H9 (cell line): ENCODE measurements around the gene TMEM59. TPM values are rescaled to one million over a fixed set of nuclear protein-coding genes. Genes with fewer than 3 reads are reported as not detected.

Experiments used
- DNase-seq: peaks from one replicate; pipeline ENCODE4 v3.0.0-alpha.2; 2017
- H2AFZ ChIP-seq: one replicate; pipeline ENCODE4 v1.6.1; 2013; ENCODE audit warnings: mild to moderate bottlenecking, low read length, control low read depth, moderate library complexity
- H2AK5ac ChIP-seq: 2 replicates; pipeline ENCODE4 v1.6.1; 2013; ENCODE audit warnings: low read length, control low read depth, mixed read lengths; ENCODE audit not compliant: insufficient read length
- H2BK120ac ChIP-seq: one replicate; pipeline ENCODE4 v1.6.1; 2013; ENCODE audit warnings: low read depth, mild to moderate bottlenecking, low read length, control low read depth, inconsistent platforms; ENCODE audit not compliant: poor library complexity, severe bottlenecking
- H2BK12ac ChIP-seq: 2 replicates; pipeline ENCODE4 v1.6.1; 2013; ENCODE audit warnings: low read length, control low read depth, mixed read lengths, low read depth; ENCODE audit not compliant: insufficient read length
- H2BK15ac ChIP-seq: 2 replicates; pipeline ENCODE4 v1.6.1; 2013; ENCODE audit warnings: low read depth, low read length, control low read depth
- H2BK20ac ChIP-seq: one replicate; pipeline ENCODE4 v1.6.1; 2013; ENCODE audit warnings: low read depth, mild to moderate bottlenecking, low read length, control low read depth, inconsistent platforms; ENCODE audit not compliant: poor library complexity, severe bottlenecking
- H2BK5ac ChIP-seq: 2 replicates; pipeline ENCODE4 v1.6.1; 2013; ENCODE audit warnings: low read length, control low read depth, mixed read lengths; ENCODE audit not compliant: insufficient read length
- H3K14ac ChIP-seq: 2 replicates; pipeline ENCODE4 v1.6.1; 2013; ENCODE audit warnings: low read length, control low read depth; ENCODE audit not compliant: insufficient read depth
- H3K18ac ChIP-seq: 2 replicates; pipeline ENCODE4 v1.6.1; 2013; ENCODE audit warnings: low read depth, mild to moderate bottlenecking, mixed read lengths, low read length, control low read depth; ENCODE audit not compliant: insufficient read length
- H3K23ac ChIP-seq: 2 replicates; pipeline ENCODE4 v1.6.1; 2013; ENCODE audit warnings: low read length, control low read depth, mixed read lengths, low read depth; ENCODE audit not compliant: insufficient read length
- H3K23me2 ChIP-seq: 2 replicates; pipeline ENCODE4 v1.6.1; 2013; ENCODE audit warnings: low read depth, mild to moderate bottlenecking, mixed read lengths, low read length, control low read depth; ENCODE audit not compliant: insufficient read length, poor library complexity, severe bottlenecking
- H3K27ac ChIP-seq: 2 replicates; pipeline ENCODE4 v1.5.1; 2013; ENCODE audit warnings: low read length, control low read depth, mixed read lengths, low read depth; ENCODE audit not compliant: insufficient read length
- H3K27me3 ChIP-seq: 2 replicates; pipeline ENCODE4 v1.6.1; 2013; ENCODE audit warnings: low read length, control low read depth, inconsistent platforms; ENCODE audit not compliant: insufficient read depth
- H3K4ac ChIP-seq: 2 replicates; pipeline ENCODE4 v1.6.1; 2013; ENCODE audit warnings: low read depth, mild to moderate bottlenecking, control low read depth, inconsistent platforms, low read length, moderate library complexity
- H3K4me1 ChIP-seq: 2 replicates; pipeline ENCODE4 v1.6.1; 2013; ENCODE audit warnings: low read length, control low read depth, inconsistent platforms; ENCODE audit not compliant: insufficient read depth
- H3K4me2 ChIP-seq: 2 replicates; pipeline ENCODE4 v1.6.1; 2013; ENCODE audit warnings: low read length, control low read depth, mixed read lengths; ENCODE audit not compliant: insufficient read length, insufficient read depth
- H3K56ac ChIP-seq: 2 replicates; pipeline ENCODE4 v1.6.1; 2013; ENCODE audit warnings: low read depth, mild to moderate bottlenecking, mixed read lengths, low read length, control low read depth; ENCODE audit not compliant: insufficient read length
- H3K79me1 ChIP-seq: 2 replicates; pipeline ENCODE4 v1.6.1; 2013; ENCODE audit warnings: low read depth, mild to moderate bottlenecking, moderate library complexity, low read length, control low read depth, inconsistent platforms; ENCODE audit not compliant: insufficient read depth, poor library complexity, severe bottlenecking
- H3K79me2 ChIP-seq: 2 replicates; pipeline ENCODE4 v1.6.1; 2013; ENCODE audit warnings: low read length, control low read depth, inconsistent platforms; ENCODE audit not compliant: insufficient read depth
- H3K9ac ChIP-seq: 2 replicates; pipeline ENCODE4 v1.6.1; 2013; ENCODE audit warnings: low read length, control low read depth, mixed read lengths; ENCODE audit not compliant: insufficient read length; ENCODE audit errors: extremely low read depth
- H3K9me3 ChIP-seq: one replicate; pipeline ENCODE4 v1.6.1; 2013; ENCODE audit warnings: low read depth, low read length, inconsistent platforms; ENCODE audit not compliant: control insufficient read depth
- H3T11ph ChIP-seq: one replicate; pipeline ENCODE4 v1.6.1; 2013; ENCODE audit warnings: mild to moderate bottlenecking, low read length, control low read depth, inconsistent platforms
- H4K20me1 ChIP-seq: one replicate; pipeline ENCODE4 v1.6.1; 2013; ENCODE audit not compliant: control insufficient read depth, insufficient read length, insufficient read depth
- H4K5ac ChIP-seq: 2 replicates; pipeline ENCODE4 v1.6.1; 2013; ENCODE audit warnings: low read depth, mild to moderate bottlenecking, mixed read lengths, low read length, control low read depth; ENCODE audit not compliant: insufficient read length
- H4K8ac ChIP-seq: replicated peaks from 2 replicates; pipeline ENCODE4 v1.6.1; 2013; ENCODE audit warnings: low read length, control low read depth, mixed read lengths, low read depth; ENCODE audit not compliant: insufficient read length
- H4K91ac ChIP-seq: 2 replicates; pipeline ENCODE4 v1.6.1; 2013; ENCODE audit warnings: low read depth, mild to moderate bottlenecking, moderate library complexity, mixed read lengths, low read length, control low read depth; ENCODE audit not compliant: insufficient read length
- H3K27ac Mint-ChIP-seq, 3 experiments: 2 replicates in 2 of 3; 3 replicates in 1 of 3; pipeline ENCODE4 v1.8.0; 2020 to 2021; ENCODE audit warnings: mixed read lengths in 3 of 3, mild to moderate bottlenecking in 1 of 3, moderate library complexity in 1 of 3
- H3K27me3 Mint-ChIP-seq: 2 replicates; pipeline ENCODE4 v1.8.0; 2021; ENCODE audit warnings: low read depth, mild to moderate bottlenecking, moderate library complexity, mixed read lengths
- H3K36me3 Mint-ChIP-seq, 3 experiments: 2 replicates in 2 of 3; 3 replicates in 1 of 3; pipeline ENCODE4 v1.8.0; 2020 to 2021; ENCODE audit warnings: low read depth in 3 of 3, mixed read lengths in 3 of 3; ENCODE audit not compliant: insufficient read depth in 1 of 3
- H3K4me1 Mint-ChIP-seq, 2 experiments: 2 replicates each; pipeline ENCODE4 v1.8.0; 2020; ENCODE audit warnings: mixed read lengths in 2 of 2
- H3K4me3 Mint-ChIP-seq, 2 experiments: 2 replicates in 1 of 2; 3 replicates in 1 of 2; pipeline ENCODE4 v1.8.0; 2020 to 2021; ENCODE audit warnings: mild to moderate bottlenecking in 2 of 2, mixed read lengths in 2 of 2, moderate library complexity in 1 of 2
- H3K9me3 Mint-ChIP-seq, 2 experiments: 2 replicates in 1 of 2; 3 replicates in 1 of 2; pipeline ENCODE4 v1.8.0; 2020; ENCODE audit warnings: mild to moderate bottlenecking in 2 of 2, mixed read lengths in 2 of 2, moderate library complexity in 1 of 2
- WGBS: extraction: QIAGEN DNeasy Blood & Tissue Kit; methylation state at CpG from one replicate; pipeline ENCODE4 v1.1.7; 2013; ENCODE audit warnings: missing lambda C conversion rate, low lambda C conversion rate, mixed read lengths; ENCODE audit not compliant: insufficient read length; ENCODE audit errors: extremely low coverage; 5-methylcytosine and 5-hydroxymethylcytosine counted together
- total RNA-seq: library from RNA; stranded (reverse); gene quantifications from 2 replicates; pipeline ENCODE4 v1.2.1, GENCODE V29; 2021
- TF ChIP-seq, protein P1 (sequence below): fragments of 200-600 bp; sonication (generic); conservative IDR thresholded peaks from 3 replicates; pipeline ENCODE4 v1.8.0; 2021; ENCODE audit warnings: antibody characterized with exemption, mild to moderate bottlenecking

Gene TMEM59
- total RNA-seq, 1 experiment from 2014 or later: 111 TPM

DNA sequence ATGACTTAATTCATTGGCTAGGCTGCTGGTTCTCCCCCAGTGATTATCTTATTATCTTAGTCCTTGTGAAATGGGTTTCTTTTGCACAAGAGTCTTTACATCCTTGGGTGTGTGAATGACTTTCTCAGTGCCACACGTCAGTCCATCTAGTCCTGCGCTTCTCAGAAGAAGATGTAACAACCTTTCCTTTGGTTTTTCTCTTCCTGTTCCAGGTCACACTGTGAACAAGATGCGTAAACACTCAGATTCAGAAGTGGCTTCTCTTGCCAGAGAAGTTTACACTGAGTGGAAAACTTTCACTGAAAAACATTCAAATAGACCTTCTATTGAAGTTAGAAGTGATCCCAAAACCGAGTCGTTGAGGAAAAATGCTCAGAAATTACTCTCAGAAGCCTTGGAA lies 35.4 kb upstream of the TMEM59 start:
- Histone ChIP-seq H2BK5ac (no peak overlapping the region), H3K27ac (no peak overlapping the region), H2BK12ac (no peak overlapping the region), H3K79me2 (no peaks in the 10 kb centered on the region), H3K18ac (no peak overlapping the region), H4K20me1 (no peaks in the 10 kb centered on the region), H3K14ac (no peak overlapping the region), H3K9me3 (no peaks in the 10 kb centered on the region), H3K4me1 (no peaks in the 10 kb centered on the region; the same call in 1 of the 2 replicates), H2AK5ac (no peak overlapping the region), H3K23me2 (no peaks in the 10 kb centered on the region), H2BK20ac (no peak overlapping the region), H3K23ac (no peak overlapping the region), H4K8ac (no peak overlapping the region), H3K79me1 (no peaks in the 10 kb centered on the region), H4K91ac (no peak overlapping the region), H3K4ac (no peak overlapping the region), H3T11ph (no peak overlapping the region), H3K4me2 (no peak overlapping the region), H2BK15ac (no peak overlapping the region), H3K27me3 (no peaks in the 10 kb centered on the region), H3K56ac (no peak overlapping the region), H4K5ac (no peak overlapping the region), H2AFZ (no peak overlapping the region), H3K9ac (no peak overlapping the region), H2BK120ac (no peak overlapping the region)
- Mint-ChIP-seq H3K27me3 (no peaks in the 10 kb centered on the region), H3K9me3 (no peaks in the 10 kb centered on the region), H3K36me3 (no peaks in the 10 kb centered on the region), H3K4me3 (no peak overlapping the region), H3K4me1 (peaks cover 5 to 8% of the 10 kb centered on the region in 2 experiments), H3K27ac (no peak overlapping the region)
- no CpG with 5 or more reads among the region's 5 CpGs for WGBS
- no peak for DNase-seq
- TF ChIP-seq, protein P1, sequence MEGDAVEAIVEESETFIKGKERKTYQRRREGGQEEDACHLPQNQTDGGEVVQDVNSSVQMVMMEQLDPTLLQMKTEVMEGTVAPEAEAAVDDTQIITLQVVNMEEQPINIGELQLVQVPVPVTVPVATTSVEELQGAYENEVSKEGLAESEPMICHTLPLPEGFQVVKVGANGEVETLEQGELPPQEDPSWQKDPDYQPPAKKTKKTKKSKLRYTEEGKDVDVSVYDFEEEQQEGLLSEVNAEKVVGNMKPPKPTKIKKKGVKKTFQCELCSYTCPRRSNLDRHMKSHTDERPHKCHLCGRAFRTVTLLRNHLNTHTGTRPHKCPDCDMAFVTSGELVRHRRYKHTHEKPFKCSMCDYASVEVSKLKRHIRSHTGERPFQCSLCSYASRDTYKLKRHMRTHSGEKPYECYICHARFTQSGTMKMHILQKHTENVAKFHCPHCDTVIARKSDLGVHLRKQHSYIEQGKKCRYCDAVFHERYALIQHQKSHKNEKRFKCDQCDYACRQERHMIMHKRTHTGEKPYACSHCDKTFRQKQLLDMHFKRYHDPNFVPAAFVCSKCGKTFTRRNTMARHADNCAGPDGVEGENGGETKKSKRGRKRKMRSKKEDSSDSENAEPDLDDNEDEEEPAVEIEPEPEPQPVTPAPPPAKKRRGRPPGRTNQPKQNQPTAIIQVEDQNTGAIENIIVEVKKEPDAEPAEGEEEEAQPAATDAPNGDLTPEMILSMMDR: no peak
